LNCAP (cell line): ENCODE results near the gene FADS6.

Experiments
- CTCF ChIP-seq: fragments of 450-650 bp; IDR thresholded peaks from 2 replicates; pipeline ENCODE4 v1.5.1; 2017; ENCODE audit warnings: mild to moderate bottlenecking

FADS6 gene

GRCh38 chr17:74892974-74893911 is at the start of gene FADS6:
FADS6 (minus strand) TSS chr17:74893633; CDS start chr17:74893595, 38 bp downstream.
- no peak for TF ChIP-seq CTCF

GRCh38 chr17:74941128-74941725 is 47.8 kb upstream of the FADS6 start:
- no peak for TF ChIP-seq CTCF

GRCh38 chr17:74939534-74939933 is 46.1 kb upstream of the FADS6 start:
- TF ChIP-seq CTCF, result no peak

- no peak for TF ChIP-seq CTCF
Measured at GRCh38 chr17:74938194-74938950, 44.9 kb upstream of the FADS6 start.

- no peak for TF ChIP-seq CTCF
Measured at GRCh38 chr17:74937064-74938051, 43.9 kb upstream of the FADS6 start.

- TF ChIP-seq CTCF, result no peak
Measured at GRCh38 chr17:74936470-74936799, 43.0 kb upstream of the FADS6 start.
